ENCODE data around the gene WWOX.

WWOX gene

GRCh38 chr16:79170555-79171246, 1071.2 kb downstream of the WWOX start:
- no peak for DNase-seq (ENCODE audit: low read depth in 2 of 2)

- DNase-seq (ENCODE audit: low read depth in 2 of 2): no peak
Observed at GRCh38 chr16:79171504-79171903, 1072.0 kb downstream of the WWOX start.

GRCh38 chr16:79171931-79172705, 1072.7 kb downstream of the WWOX start:
- no peak for DNase-seq (ENCODE audit: low read depth in 2 of 2)

GRCh38 chr16:79172976-79173500, 1073.6 kb downstream of the WWOX start:
- no peak for DNase-seq (ENCODE audit: low read depth in 2 of 2)

GRCh38 chr16:79173919-79174318, 1074.5 kb downstream of the WWOX start:
- DNase-seq (ENCODE audit: low read depth in 2 of 2): no peak

- no peak for DNase-seq (ENCODE audit: low read depth in 2 of 2)
Observed at GRCh38 chr16:79175286-79176057, 1076.0 kb downstream of the WWOX start.

- DNase-seq (ENCODE audit: low read depth in 2 of 2): no peak
Observed at GRCh38 chr16:79177018-79177417, 1077.6 kb downstream of the WWOX start.

- no peak for DNase-seq (ENCODE audit: low read depth in 2 of 2)
Observed at GRCh38 chr16:79181419-79181818, 1082.0 kb downstream of the WWOX start.

- no peak for DNase-seq (ENCODE audit: low read depth in 2 of 2)
Observed at GRCh38 chr16:79182616-79183015, 1083.2 kb downstream of the WWOX start.

- DNase-seq (ENCODE audit: low read depth in 2 of 2): no peak
Observed at GRCh38 chr16:79183571-79183970, 1084.1 kb downstream of the WWOX start.

GRCh38 chr16:79184464-79185030, 1085.1 kb downstream of the WWOX start:
- no peak for DNase-seq (ENCODE audit: low read depth in 2 of 2)

GRCh38 chr16:79185711-79186110, 1086.3 kb downstream of the WWOX start:
- no peak for DNase-seq (ENCODE audit: low read depth in 2 of 2)

- DNase-seq (ENCODE audit: low read depth in 2 of 2): no peak
Observed at GRCh38 chr16:79186196-79186595, 1086.7 kb downstream of the WWOX start.

GRCh38 chr16:79188115-79188738, 1088.8 kb downstream of the WWOX start:
- no peak for DNase-seq (ENCODE audit: low read depth in 2 of 2)

GRCh38 chr16:79188739-79189122, 1089.3 kb downstream of the WWOX start:
- no peak for DNase-seq (ENCODE audit: low read depth in 2 of 2)

- DNase-seq (ENCODE audit: low read depth in 2 of 2): no peak
Observed at GRCh38 chr16:79190542-79190941, 1091.1 kb downstream of the WWOX start.

- DNase-seq (ENCODE audit: low read depth in 2 of 2): no peak
Observed at GRCh38 chr16:79191933-79192332, 1092.5 kb downstream of the WWOX start.

- no peak for DNase-seq (ENCODE audit: low read depth in 2 of 2)
Observed at GRCh38 chr16:79192904-79193303, 1093.5 kb downstream of the WWOX start.

GRCh38 chr16:79194291-79194690, 1094.8 kb downstream of the WWOX start:
- DNase-seq (ENCODE audit: low read depth in 2 of 2): no peak

- no peak for DNase-seq (ENCODE audit: low read depth in 2 of 2)
Observed at GRCh38 chr16:79195938-79196337, 1096.5 kb downstream of the WWOX start.

GRCh38 chr16:79201436-79201835, 1102.0 kb downstream of the WWOX start:
- DNase-seq (ENCODE audit: low read depth in 2 of 2): no peak

GRCh38 chr16:79202977-79203376, 1103.5 kb downstream of the WWOX start:
- DNase-seq (ENCODE audit: low read depth in 2 of 2): no peak
